ENCODE data around the gene GLYAT. TPM values are rescaled to one million over a fixed set of nuclear protein-coding genes. Genes with fewer than 3 reads are reported as not detected.

The GLYAT gene
- total and polyA plus RNA-seq, 8 donors, result 0.16 to 0.89 (median 0.37) TPM; not detected in 2

DNA sequence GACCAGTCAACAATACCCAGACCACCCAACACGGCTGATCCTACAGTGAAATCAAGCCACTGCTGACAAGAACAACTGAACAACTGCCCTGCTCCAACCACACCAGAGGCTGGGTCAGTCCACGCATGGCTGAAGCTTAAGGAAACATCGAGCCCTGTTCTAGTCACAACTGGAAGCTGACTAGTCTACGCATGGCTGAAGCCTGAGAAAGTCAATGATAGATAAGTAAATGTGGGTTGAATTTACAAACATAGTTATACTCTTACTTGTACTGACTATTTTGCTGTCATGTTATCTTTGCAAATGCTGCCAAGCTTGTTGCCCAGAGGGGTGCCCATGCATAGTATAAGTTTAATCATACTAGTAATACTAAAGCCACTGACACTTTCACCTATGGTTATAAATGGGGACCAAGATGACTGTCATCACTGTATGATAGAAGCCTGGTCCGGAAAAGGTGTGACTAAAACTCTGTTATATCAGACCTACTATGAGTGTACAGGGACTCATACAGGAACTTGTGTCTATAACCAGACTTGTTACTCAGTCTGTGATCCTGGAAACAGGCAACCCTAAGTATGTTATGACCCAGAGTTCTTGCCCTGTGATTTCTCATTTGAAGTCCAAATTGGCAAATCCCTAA lies 43.4 kb upstream of the GLYAT start:
- intact Hi-C loops (cut with DNase I), result no loop called here
- TF ChIP-seq, protein P1, sequence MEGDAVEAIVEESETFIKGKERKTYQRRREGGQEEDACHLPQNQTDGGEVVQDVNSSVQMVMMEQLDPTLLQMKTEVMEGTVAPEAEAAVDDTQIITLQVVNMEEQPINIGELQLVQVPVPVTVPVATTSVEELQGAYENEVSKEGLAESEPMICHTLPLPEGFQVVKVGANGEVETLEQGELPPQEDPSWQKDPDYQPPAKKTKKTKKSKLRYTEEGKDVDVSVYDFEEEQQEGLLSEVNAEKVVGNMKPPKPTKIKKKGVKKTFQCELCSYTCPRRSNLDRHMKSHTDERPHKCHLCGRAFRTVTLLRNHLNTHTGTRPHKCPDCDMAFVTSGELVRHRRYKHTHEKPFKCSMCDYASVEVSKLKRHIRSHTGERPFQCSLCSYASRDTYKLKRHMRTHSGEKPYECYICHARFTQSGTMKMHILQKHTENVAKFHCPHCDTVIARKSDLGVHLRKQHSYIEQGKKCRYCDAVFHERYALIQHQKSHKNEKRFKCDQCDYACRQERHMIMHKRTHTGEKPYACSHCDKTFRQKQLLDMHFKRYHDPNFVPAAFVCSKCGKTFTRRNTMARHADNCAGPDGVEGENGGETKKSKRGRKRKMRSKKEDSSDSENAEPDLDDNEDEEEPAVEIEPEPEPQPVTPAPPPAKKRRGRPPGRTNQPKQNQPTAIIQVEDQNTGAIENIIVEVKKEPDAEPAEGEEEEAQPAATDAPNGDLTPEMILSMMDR (IDR thresholded peaks at IDR 0.05), result no peak
- no peaks in the 10 kb centered on the region for H3K27me3 ChIP-seq
- no peaks in the 10 kb centered on the region for H3K9me3 ChIP-seq
- H3K4me1 ChIP-seq, result no peaks in the 10 kb centered on the region
- ATAC-seq (no peak), DNase-seq (no peak)
- no peak overlapping the region for H3K4me3 ChIP-seq
- H3K27ac ChIP-seq, result no peak overlapping the region
- no peaks in the 10 kb centered on the region for H3K36me3 ChIP-seq

DNA sequence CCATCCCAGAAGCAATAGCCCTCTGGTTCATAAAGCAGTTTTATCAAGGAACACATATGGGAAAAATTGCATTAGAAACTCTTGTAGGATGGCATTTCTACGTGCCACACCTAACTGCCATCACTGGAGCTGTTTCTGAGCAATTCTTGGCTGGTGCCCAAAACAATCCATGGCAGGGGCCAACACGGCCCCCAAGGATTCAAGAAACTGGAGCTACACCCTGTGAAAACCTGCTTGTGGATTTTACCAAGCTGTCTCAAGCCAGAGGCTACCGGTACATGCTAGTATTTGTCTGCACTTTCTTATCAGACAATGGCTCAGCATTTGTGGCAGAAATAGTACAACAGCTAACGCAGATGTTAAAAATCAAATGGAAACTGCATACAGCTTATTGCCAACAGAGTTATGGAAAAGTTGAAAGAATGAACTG lies 42.4 kb upstream of the GLYAT start:
- TF ChIP-seq, protein P1 (IDR thresholded peaks at IDR 0.05), result no peak
- Histone ChIP-seq H3K27ac (no peak overlapping the region), H3K36me3 (no peaks in the 10 kb centered on the region), H3K4me3 (no peak overlapping the region), H3K27me3 (no peaks in the 10 kb centered on the region), H3K9me3 (no peaks in the 10 kb centered on the region), H3K4me1 (no peaks in the 10 kb centered on the region)
- no peak for DNase-seq
- no peak for ATAC-seq
- intact Hi-C loops (cut with DNase I), result no loop called here

DNA sequence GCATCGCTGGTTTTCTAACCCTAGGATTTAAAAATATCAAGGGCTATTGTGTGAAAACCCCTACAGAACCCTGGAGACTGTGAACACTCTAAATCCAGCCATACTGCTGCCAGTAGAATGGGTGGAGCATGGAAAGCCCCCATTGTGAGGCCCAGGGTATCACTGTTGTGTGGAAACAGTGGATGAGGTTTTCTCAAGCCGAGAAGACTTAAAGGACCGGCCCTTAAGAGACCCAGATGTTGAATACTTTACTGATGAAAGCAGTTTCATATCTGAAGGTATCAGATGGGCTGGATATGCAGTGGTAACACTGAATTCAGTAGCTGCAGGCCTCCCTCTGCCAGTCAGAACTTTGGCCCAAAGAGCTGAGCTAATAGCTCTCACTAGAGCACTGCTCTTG lies 41.6 kb upstream of the GLYAT start:
- intact Hi-C loops (cut with DNase I), result no loop called here
- Histone ChIP-seq H3K27ac (no peak overlapping the region), H3K27me3 (no peaks in the 10 kb centered on the region), H3K4me1 (no peaks in the 10 kb centered on the region), H3K9me3 (no peaks in the 10 kb centered on the region), H3K36me3 (no peaks in the 10 kb centered on the region), H3K4me3 (no peak overlapping the region)
- no peak for ATAC-seq
- no peak for DNase-seq
- TF ChIP-seq, protein P1 (IDR thresholded peaks at IDR 0.05), result no peak

DNA sequence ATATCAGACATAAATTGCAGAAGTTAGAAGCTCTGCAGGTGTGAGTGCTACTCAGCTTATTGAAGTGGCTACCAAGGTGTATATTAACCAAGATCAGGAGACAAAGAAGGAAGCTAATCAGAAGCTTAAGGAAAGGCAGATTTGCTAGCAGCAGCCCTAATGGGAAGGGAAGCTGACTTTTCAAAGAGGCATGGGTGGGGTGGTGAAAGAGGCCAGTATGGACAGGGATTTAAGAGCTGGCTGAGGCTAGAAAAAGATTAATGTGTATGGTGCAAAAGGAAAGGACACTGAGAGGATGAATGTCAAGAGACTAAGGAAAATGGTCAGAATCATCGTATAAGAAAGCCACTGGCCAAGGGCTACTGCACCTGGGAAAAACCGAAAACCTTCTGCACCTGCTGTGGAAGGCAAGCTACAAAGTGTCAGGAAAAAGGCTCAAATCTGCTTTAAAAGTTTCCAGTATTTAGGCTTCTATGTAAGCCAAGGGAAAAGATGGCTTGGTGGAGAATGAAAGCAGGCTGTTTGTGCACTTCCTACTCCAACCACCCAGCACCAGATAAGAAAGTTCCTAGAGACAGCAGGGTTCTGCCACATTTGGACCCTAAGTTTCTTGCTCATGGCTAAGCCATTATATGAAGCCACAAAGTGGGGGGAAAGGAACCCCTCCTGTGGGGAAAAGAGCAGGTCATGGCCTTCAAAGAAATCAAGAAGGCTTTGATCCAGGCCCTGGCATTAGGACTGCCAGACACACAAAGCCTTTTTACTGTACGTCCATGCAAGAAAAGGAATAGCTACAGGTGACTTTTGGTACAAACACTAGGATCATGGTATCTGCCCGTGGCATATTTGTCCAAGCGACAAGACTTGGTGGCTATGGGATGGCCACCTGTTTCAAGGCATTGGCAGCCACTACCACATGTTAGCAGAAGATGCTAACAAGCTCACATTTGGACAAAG lies 40.9 kb upstream of the GLYAT start:
- DNase-seq (peak in 1 of 4 donors; percentile 7), ATAC-seq (no peak)
- no peak overlapping the region for H3K4me3 ChIP-seq
- TF ChIP-seq, protein P1 (IDR thresholded peaks at IDR 0.05), result no peak
- no peaks in the 10 kb centered on the region for H3K27me3 ChIP-seq
- H3K36me3 ChIP-seq, result no peaks in the 10 kb centered on the region
- no peak overlapping the region for H3K27ac ChIP-seq
- no peaks in the 10 kb centered on the region for H3K4me1 ChIP-seq
- H3K9me3 ChIP-seq, result no peaks in the 10 kb centered on the region
- intact Hi-C loops (cut with DNase I), result no loop called here

DNA sequence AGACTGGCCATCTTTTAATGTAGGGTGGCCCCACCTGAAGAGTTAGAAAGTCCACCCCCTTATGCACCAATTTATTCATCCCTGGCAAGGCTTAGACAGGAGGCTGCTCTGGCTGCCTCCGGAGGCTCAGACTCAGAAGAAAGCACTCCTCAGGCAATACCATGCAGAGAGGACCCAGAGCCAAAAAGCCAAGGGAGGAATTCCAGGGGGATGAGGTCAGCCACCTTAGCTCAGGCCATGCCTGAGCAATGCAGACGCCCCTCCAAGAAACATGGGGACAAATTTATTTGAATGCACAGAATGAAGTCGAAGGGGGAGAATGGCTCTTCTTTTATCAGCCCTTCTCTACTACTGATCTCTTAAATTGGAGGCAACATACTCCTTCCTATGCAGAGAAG lies 39.7 kb upstream of the GLYAT start:
- no peak for ATAC-seq
- Histone ChIP-seq H3K4me1 (no peaks in the 10 kb centered on the region), H3K27me3 (no peaks in the 10 kb centered on the region), H3K27ac (no peak overlapping the region), H3K4me3 (no peak overlapping the region), H3K9me3 (no peaks in the 10 kb centered on the region), H3K36me3 (no peaks in the 10 kb centered on the region)
- TF ChIP-seq, protein P1 (IDR thresholded peaks at IDR 0.05), result no peak
- DNase-seq, result no peak
- intact Hi-C loops (cut with DNase I), result no loop called here
